CD4-positive, alpha-beta T cell (primary cell): ENCODE measurements around the gene TSPAN1. TPM values are rescaled to one million over a fixed set of nuclear protein-coding genes. Genes with fewer than 3 reads are reported as not detected.
"Not testable (repeated sequence)": the region's sequence is repeated elsewhere in the genome, so short reads cannot be mapped to it uniquely, and the experiment has no call there.

Source experiments
- ATAC-seq: fragments of 200-7000 bp; cut with Tn5 transposase; one replicate; pipeline ENCODE4 v1.10.0; 2022; ENCODE audit warnings: mild to moderate bottlenecking; ENCODE audit not compliant: poor library complexity
- CTCF ChIA-PET: fragments of 350-600 bp; sonication (Branson Sonifier 250); formaldehyde crosslinking; loops from one replicate; lab custom pipeline; 2021; ENCODE audit warnings: antibody characterized with exemption, inconsistent platforms; lab: Charles Lee
- POLR2A ChIA-PET: fragments of 350-600 bp; sonication (Branson Sonifier 250); formaldehyde crosslinking; loops from one replicate; lab custom pipeline; 2021; ENCODE audit warnings: antibody characterized with exemption, inconsistent platforms; lab: Charles Lee
- DNase-seq, 14 experiments: peaks; one replicate each; pipeline ENCODE4 v3.0.0-alpha.2; 2013 to 2020; ENCODE audit warnings: mixed read lengths in 2 of 14
- H3K27ac ChIP-seq, 2 donors: one replicate each; pipeline versions ENCODE4 v1.5.1 to v1.7.0; 2013; ENCODE audit warnings: low read length in 2 of 2, low read depth in 1 of 2, mild to moderate bottlenecking in 1 of 2
- H3K27me3 ChIP-seq, 2 experiments: 1 replicate in 1 of 2; 2 replicates in 1 of 2; pipeline versions ENCODE4 v1.6.1 to v1.7.0; 2013; ENCODE audit warnings: low read length in 2 of 2, control low read depth in 1 of 2, mild to moderate bottlenecking in 1 of 2, moderate library complexity in 1 of 2; ENCODE audit not compliant: insufficient read depth in 2 of 2, control insufficient read depth in 1 of 2
- H3K36me3 ChIP-seq: one replicate; pipeline ENCODE4 v1.6.1; 2013; ENCODE audit warnings: low read length, control low read depth; ENCODE audit not compliant: insufficient read depth
- H3K4me1 ChIP-seq: one replicate; pipeline ENCODE4 v1.6.1; 2013; ENCODE audit warnings: low read length, control low read depth; ENCODE audit not compliant: insufficient read depth
- H3K4me3 ChIP-seq: one replicate; pipeline ENCODE4 v1.5.1; 2013; ENCODE audit warnings: mild to moderate bottlenecking, low read length, moderate library complexity
- H3K9me3 ChIP-seq, 2 experiments: 1 replicate in 1 of 2; 2 replicates in 1 of 2; pipeline versions ENCODE4 v1.6.1 to v1.7.0; 2013; ENCODE audit warnings: low read length in 2 of 2, mild to moderate bottlenecking in 2 of 2, control low read depth in 1 of 2, moderate library complexity in 1 of 2; ENCODE audit not compliant: control insufficient read depth in 1 of 2, insufficient read depth in 1 of 2
- H3K27ac Mint-ChIP-seq: one replicate; pipeline ENCODE4 v1.8.0; 2020; ENCODE audit warnings: mixed read lengths
- H3K27me3 Mint-ChIP-seq: one replicate; pipeline ENCODE4 v1.8.0; 2021; ENCODE audit warnings: mixed read lengths
- H3K36me3 Mint-ChIP-seq: one replicate; pipeline ENCODE4 v1.8.0; 2021; ENCODE audit warnings: low read depth, mixed read lengths
- H3K4me1 Mint-ChIP-seq: one replicate; pipeline ENCODE4 v1.8.0; 2021; ENCODE audit warnings: low read depth, mixed read lengths
- H3K4me3 Mint-ChIP-seq: one replicate; pipeline ENCODE4 v1.8.0; 2020; ENCODE audit warnings: mild to moderate bottlenecking, mixed read lengths
- H3K9me3 Mint-ChIP-seq: one replicate; pipeline ENCODE4 v1.8.0; 2020; ENCODE audit warnings: mixed read lengths
- CTCF ChIP-seq: fragments of 200-600 bp; IDR thresholded peaks from one replicate; pipeline ENCODE4 v1.8.0; 2022; ENCODE audit warnings: antibody characterized with exemption, mild to moderate bottlenecking
- intact Hi-C, 2 experiments: fragments of 100-400 bp; cut with DNase I in 1 of 2; cut with micrococcal nuclease in 1 of 2; formaldehyde crosslinking; loops; one replicate each; pipeline versions ENCODE4 v1.15.1 to v1.9.0; 2023 to 2025; cut with DNase I, micrococcal nuclease
- total RNA-seq, 174 experiments: library from RNA in 2 of 174; stranded (reverse) in 2 of 174; gene quantifications; one replicate each; pipeline ENCODE4 v1.2.3 and lab custom pipeline; 2021 to 2026

The TSPAN1 gene
- total RNA-seq, 2 experiments from 2014 or later, result not detected

DNA sequence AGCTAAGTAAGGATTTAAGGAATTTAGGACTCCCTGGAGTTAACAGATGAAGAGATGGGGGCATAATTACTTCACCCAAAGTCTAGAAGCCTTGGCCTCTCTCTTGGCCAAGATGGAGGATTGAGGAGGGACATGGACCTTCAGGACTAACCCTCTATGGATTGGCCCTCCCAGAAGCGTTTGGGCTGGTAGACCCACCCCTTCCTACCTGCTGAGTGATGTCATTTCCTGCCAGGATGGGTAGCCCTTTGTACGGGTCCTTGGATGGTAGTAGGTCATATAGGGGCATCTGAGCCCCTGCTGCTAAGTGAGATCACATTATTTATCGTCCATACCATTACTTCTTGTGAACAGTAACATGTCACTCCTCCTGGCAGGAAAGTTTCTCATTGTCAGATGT is 45.9 kb downstream of the TSPAN1 start:
- Histone ChIP-seq H3K4me3 (no peak overlapping the region), H3K36me3 (no peaks in the 10 kb centered on the region), H3K9me3 (no peaks in the 10 kb centered on the region), H3K27ac (no peak overlapping the region), H3K4me1 (peaks cover 4% of the 10 kb centered on the region), H3K27me3 (no peaks in the 10 kb centered on the region)
- no peak for ATAC-seq
- no peak for TF ChIP-seq CTCF
- POLR2A ChIA-PET, result no interaction called here
- Mint-ChIP-seq H3K27ac (no peak overlapping the region), H3K9me3 (no peaks in the 10 kb centered on the region), H3K36me3 (no peaks in the 10 kb centered on the region), H3K4me1 (no peaks in the 10 kb centered on the region), H3K4me3 (no peak overlapping the region), H3K27me3 (no peaks in the 10 kb centered on the region)
- intact Hi-C loops, result no loop called here
- no peak for DNase-seq
- CTCF ChIA-PET, result no interaction called here

DNA sequence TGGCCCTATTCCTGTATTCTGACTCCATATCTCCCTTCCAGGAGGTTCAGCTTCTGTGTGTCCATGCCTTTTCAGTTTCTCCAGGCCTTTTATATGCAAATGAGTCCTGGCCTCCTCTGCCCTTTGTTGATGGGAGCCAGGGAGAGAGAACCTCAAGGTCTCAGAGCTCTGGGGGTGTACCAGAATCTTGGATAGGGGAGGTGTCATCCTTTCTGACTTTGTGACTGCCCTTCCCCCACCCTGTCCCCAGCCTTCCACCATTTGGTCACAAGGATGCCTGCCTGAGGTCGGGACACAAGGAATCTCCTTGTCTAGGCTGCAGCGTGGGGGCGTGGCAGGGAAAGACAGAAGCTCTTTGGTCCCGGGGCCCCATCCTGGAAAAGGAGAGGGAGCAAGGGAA is 46.9 kb downstream of the TSPAN1 start:
- Mint-ChIP-seq H3K27me3 (no peaks in the 10 kb centered on the region), H3K9me3 (no peaks in the 10 kb centered on the region), H3K27ac (no peak overlapping the region), H3K4me3 (no peak overlapping the region), H3K36me3 (no peaks in the 10 kb centered on the region), H3K4me1 (no peaks in the 10 kb centered on the region)
- intact Hi-C loops, result loop anchor here in 1 of 2 experiments (2.0 kb wide), 1 partner anchor 41 kb away; no protein-coding TSS in a partner anchor
- POLR2A ChIA-PET, result no interaction called here
- Histone ChIP-seq H3K4me3 (no peak overlapping the region), H3K27me3 (no peaks in the 10 kb centered on the region), H3K9me3 (no peaks in the 10 kb centered on the region), H3K4me1 (peaks cover 4% of the 10 kb centered on the region), H3K27ac (no peak overlapping the region), H3K36me3 (no peaks in the 10 kb centered on the region)
- TF ChIP-seq CTCF, result no peak
- ATAC-seq, result no peak
- CTCF ChIA-PET, result no interaction called here
- no peak for DNase-seq

DNA sequence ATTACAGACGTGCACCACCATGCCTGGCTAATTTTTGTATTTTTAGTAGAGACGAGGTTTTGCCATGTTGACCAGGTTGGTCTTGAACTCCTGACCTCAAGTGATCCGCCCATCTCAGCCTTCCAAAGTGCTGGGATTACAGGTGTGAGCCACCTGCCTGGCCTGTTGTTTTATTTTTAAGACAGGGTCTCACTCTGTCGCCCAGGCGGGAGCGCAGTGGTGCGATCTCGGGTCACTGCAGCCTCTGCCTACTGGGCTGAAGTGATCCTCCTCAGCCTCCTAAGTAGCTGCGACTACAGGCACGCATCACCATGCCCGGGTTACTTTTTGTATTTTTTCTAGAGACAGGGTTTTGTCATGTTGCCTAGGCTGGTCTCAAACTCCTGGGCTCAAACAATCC is 48.2 kb downstream of the TSPAN1 start:
- not testable (repeated sequence) for H3K27me3 Mint-ChIP-seq, ATAC-seq, H3K27me3 ChIP-seq, H3K4me3 Mint-ChIP-seq, H3K4me3 ChIP-seq, H3K4me1 ChIP-seq, DNase-seq, H3K36me3 Mint-ChIP-seq, H3K9me3 Mint-ChIP-seq, H3K27ac ChIP-seq, H3K4me1 Mint-ChIP-seq, H3K9me3 ChIP-seq, H3K36me3 ChIP-seq, H3K27ac Mint-ChIP-seq
- ChIA-PET CTCF (interaction anchor here (0.6 to 1.7 kb wide), 12 partner anchors 11 to 191 kb away, joined by 3 to 14 read pairs (median 4); partner anchors contain the start of genes PIK3R3 and POMGNT1), POLR2A (interaction anchor here (0.9 kb wide), 1 partner anchor 1189 kb away, joined by 3 read pairs; no protein-coding TSS in a partner anchor)
- intact Hi-C loops, result loop anchor here (1.0 to 2.0 kb wide), 3 partner anchors 42 to 186 kb away; no protein-coding TSS in a partner anchor

DNA sequence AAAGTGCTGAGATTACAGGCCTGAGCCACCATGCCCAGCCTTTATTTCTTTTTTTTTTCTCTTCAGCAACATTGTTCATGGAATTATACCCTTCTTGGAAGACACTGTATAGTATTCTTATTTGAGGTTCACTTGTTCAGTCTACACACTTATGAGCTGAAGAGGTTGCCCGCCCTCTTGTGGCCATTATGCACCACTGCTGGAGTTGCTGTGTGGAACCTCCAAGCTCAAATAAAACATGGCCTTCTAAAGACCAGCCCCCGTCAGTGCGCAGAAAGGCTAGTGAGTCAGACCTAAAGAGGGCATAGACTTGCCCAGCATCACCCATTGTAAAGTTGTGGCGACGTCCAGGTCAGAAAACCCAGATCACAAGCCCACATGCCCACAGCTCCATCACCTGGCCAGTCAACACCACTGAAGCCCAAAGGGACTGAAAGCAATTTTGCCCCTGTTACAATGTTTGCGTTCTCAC is 48.6 kb downstream of the TSPAN1 start:
- Histone ChIP-seq H3K9me3 (no peaks in the 10 kb centered on the region), H3K4me3 (no peak overlapping the region), H3K4me1 (peaks cover 4% of the 10 kb centered on the region), H3K27me3 (no peaks in the 10 kb centered on the region), H3K36me3 (no peaks in the 10 kb centered on the region), H3K27ac (no peak overlapping the region)
- ATAC-seq (peak; percentile 92), DNase-seq (peak; percentile 30 to 83 (median 42))
- TF ChIP-seq CTCF, result peak; percentile 90
- Mint-ChIP-seq H3K27ac (no peak overlapping the region), H3K36me3 (no peaks in the 10 kb centered on the region), H3K9me3 (no peaks in the 10 kb centered on the region), H3K27me3 (no peaks in the 10 kb centered on the region), H3K4me3 (no peak overlapping the region), H3K4me1 (no peaks in the 10 kb centered on the region)
- ChIA-PET CTCF (interaction anchor here (0.6 to 1.7 kb wide), 17 partner anchors 9 to 192 kb away, joined by 3 to 14 read pairs (median 4); partner anchors contain the start of genes PIK3R3 and POMGNT1), POLR2A (interaction anchor here (0.9 to 1.0 kb wide), 2 partner anchors 21 to 1189 kb away, joined by 3 to 4 read pairs; partner anchors contain the start of gene LURAP1)
- intact Hi-C loops, result loop anchor here (1.0 to 2.0 kb wide), 3 partner anchors 43 to 186 kb away; no protein-coding TSS in a partner anchor
